DOHH2 (cell line): ENCODE measurements around the gene OR1J2.

Source experiments
- H3F3A ChIP-seq: fragments of 200-600 bp; sonication (generic), shearing (Covaris generic); 2 replicates; pipeline ENCODE4 v1.6.0; 2016; ENCODE audit warnings: antibody characterized with exemption, mild to moderate bottlenecking; ENCODE audit not compliant: control insufficient read depth, insufficient read depth
- H3K27ac ChIP-seq: fragments of 200-600 bp; sonication (generic); 2 replicates; pipeline ENCODE4 v1.5.1; 2014; ENCODE audit warnings: low read depth, mild to moderate bottlenecking, low read length, moderate library complexity
- H3K27me3 ChIP-seq: fragments of 200-600 bp; sonication (generic); 2 replicates; pipeline ENCODE4 v1.6.1; 2014; ENCODE audit warnings: mild to moderate bottlenecking, low read length, mixed read lengths; ENCODE audit not compliant: control insufficient read depth
- H3K36me3 ChIP-seq: fragments of 200-600 bp; sonication (generic); 2 replicates; pipeline ENCODE4 v1.6.1; 2014; ENCODE audit warnings: mild to moderate bottlenecking, low read length, moderate library complexity, mixed read lengths; ENCODE audit not compliant: control insufficient read depth
- H3K4me1 ChIP-seq: fragments of 200-600 bp; sonication (generic); 2 replicates; pipeline ENCODE4 v1.6.1; 2014; ENCODE audit warnings: mild to moderate bottlenecking, low read length, mixed read lengths; ENCODE audit not compliant: control insufficient read depth
- H3K4me2 ChIP-seq: fragments of 200-600 bp; sonication (generic); 2 replicates; pipeline ENCODE4 v1.6.0; 2014; ENCODE audit warnings: mild to moderate bottlenecking, low read length, moderate library complexity
- H3K4me3 ChIP-seq: fragments of 200-600 bp; sonication (generic); 2 replicates; pipeline ENCODE4 v1.5.1; 2014; ENCODE audit warnings: mild to moderate bottlenecking, low read length, mixed read lengths
- H3K79me2 ChIP-seq: fragments of 200-600 bp; sonication (generic); 2 replicates; pipeline ENCODE4 v1.6.1; 2014; ENCODE audit warnings: mild to moderate bottlenecking, low read length, mixed read lengths; ENCODE audit not compliant: control insufficient read depth
- H3K9me2 ChIP-seq: fragments of 200-600 bp; sonication (generic); replicated peaks from 2 replicates; pipeline ENCODE4 v1.6.1; 2014; ENCODE audit warnings: mild to moderate bottlenecking, low read length, mixed read lengths; ENCODE audit not compliant: control insufficient read depth
- H3K9me3 ChIP-seq: fragments of 200-600 bp; sonication (generic); 2 replicates; pipeline ENCODE4 v1.6.1; 2014; ENCODE audit warnings: antibody characterized with exemption, low read length, mixed read lengths; ENCODE audit not compliant: control insufficient read depth, insufficient read depth
- H4K20me1 ChIP-seq: fragments of 200-600 bp; sonication (generic); 2 replicates; pipeline ENCODE4 v1.6.0; 2014; ENCODE audit warnings: low read depth, mild to moderate bottlenecking, antibody characterized with exemption, low read length, moderate library complexity; ENCODE audit not compliant: control insufficient read depth, insufficient read depth
- EZH2phosphoT487 ChIP-seq: fragments of 200-600 bp; sonication (generic); IDR thresholded peaks from 2 replicates; pipeline ENCODE4 v1.6.1; 2017; ENCODE audit warnings: borderline replicate concordance, mild to moderate bottlenecking, antibody characterized with exemption, low read length, moderate library complexity, mixed read lengths
- TF ChIP-seq, protein P1 (sequence below): fragments of 200-600 bp; sonication (generic); IDR thresholded peaks from one replicate; pipeline ENCODE4 v1.5.1; 2014; ENCODE audit warnings: antibody characterized with exemption, mild to moderate bottlenecking, low read depth, low read length; ENCODE audit not compliant: poor library complexity, severe bottlenecking

Gene OR1J2

DNA sequence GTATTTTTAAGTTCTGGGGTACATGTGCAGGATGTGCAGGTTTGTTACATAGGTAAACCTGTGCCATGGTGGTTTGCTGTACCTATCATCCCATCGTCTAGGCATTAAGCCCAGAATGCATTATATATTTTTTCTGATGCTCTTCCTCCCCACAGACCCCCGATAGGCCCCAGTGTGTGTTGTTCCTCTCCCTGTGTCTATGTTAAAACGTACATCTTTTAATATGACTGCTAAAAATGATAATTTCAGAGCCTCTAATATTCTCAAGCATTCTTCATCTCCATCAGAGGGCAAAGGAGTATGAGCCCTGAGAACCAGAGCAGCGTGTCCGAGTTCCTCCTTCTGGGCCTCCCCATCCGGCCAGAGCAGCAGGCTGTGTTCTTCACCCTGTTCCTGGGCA is at the start of gene OR1J2:
Gene OR1J2 (plus strand): TSS at position 301 of the 400 bp plus-strand sequence. CDS start 0 bp downstream, at position 301.
- Histone ChIP-seq H3K4me2 (no peak within 1 kb of the TSS), H3K36me3 (no peaks in the 10 kb centered on the region), H3K9me3 (no peaks in the 10 kb centered on the region), H3K4me3 (no peak within 1 kb of the TSS), H4K20me1 (no peaks in the 10 kb centered on the region), H3K4me1 (no peaks in the 10 kb centered on the region), H3K27me3 (peaks cover 17% of the 10 kb centered on the region; the same call in 1 of the 2 replicates), H3K27ac (no peak within 1 kb of the TSS), H3F3A (no peaks in the 10 kb centered on the region), H3K9me2 (no peaks in the 10 kb centered on the region), H3K79me2 (no peaks in the 10 kb centered on the region)
- no peak for TF ChIP-seq EZH2phosphoT487
- TF ChIP-seq, protein P1, sequence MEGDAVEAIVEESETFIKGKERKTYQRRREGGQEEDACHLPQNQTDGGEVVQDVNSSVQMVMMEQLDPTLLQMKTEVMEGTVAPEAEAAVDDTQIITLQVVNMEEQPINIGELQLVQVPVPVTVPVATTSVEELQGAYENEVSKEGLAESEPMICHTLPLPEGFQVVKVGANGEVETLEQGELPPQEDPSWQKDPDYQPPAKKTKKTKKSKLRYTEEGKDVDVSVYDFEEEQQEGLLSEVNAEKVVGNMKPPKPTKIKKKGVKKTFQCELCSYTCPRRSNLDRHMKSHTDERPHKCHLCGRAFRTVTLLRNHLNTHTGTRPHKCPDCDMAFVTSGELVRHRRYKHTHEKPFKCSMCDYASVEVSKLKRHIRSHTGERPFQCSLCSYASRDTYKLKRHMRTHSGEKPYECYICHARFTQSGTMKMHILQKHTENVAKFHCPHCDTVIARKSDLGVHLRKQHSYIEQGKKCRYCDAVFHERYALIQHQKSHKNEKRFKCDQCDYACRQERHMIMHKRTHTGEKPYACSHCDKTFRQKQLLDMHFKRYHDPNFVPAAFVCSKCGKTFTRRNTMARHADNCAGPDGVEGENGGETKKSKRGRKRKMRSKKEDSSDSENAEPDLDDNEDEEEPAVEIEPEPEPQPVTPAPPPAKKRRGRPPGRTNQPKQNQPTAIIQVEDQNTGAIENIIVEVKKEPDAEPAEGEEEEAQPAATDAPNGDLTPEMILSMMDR = no peak

DNA sequence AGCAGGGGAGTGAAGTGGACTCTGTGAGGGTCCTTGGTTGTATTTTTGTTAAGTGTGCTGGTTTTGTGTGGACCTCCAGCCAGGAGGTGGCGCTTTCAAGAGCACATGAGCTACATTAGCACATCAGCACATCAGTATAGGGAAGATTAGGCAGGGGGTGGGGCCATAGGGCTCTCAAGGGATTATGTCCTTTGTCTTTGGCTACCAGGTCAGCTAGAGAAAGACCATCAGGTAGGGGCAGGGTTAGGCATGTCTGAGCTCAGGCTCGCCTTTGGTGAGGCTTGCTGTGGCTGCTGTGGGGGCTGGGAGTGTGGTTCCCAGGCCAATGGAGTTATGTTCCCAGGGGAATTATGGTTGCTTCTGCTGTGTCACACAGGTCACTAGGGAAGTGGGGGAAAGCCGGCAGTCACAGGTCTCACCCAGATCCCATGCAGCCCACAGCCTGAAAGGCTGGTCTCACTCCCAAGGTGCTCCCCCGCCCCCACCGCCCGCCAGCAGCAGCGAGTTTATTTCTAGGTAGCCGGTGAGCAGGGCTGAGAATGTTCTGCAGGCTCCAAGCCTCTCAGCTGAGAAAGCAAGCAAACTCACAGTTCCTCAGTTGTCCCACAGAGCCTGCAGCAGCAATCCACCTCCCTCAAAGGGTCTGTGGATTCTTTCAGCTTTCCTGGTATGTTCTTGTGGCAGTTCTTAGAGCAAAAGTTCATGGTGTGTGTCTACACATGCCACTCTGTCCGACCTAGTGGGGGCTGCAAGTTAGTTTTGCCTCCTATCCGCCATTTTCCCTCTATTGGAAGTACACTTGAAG is 46.6 kb upstream of the OR1J2 start:
- Histone ChIP-seq H3K27me3 (peaks cover 28% of the 10 kb centered on the region), H3K4me1 (peaks cover 11% of the 10 kb centered on the region; the same call in 1 of the 2 replicates), H4K20me1 (no peaks in the 10 kb centered on the region), H3K27ac (no peak overlapping the region), H3K4me2 (peak overlapping the region; percentile 60), H3K36me3 (no peaks in the 10 kb centered on the region), H3K79me2 (no peaks in the 10 kb centered on the region), H3K9me2 (no peaks in the 10 kb centered on the region), H3F3A (no peaks in the 10 kb centered on the region), H3K4me3 (peak overlapping the region; percentile 57), H3K9me3 (no peaks in the 10 kb centered on the region; the same call in 1 of the 2 replicates)
- TF ChIP-seq EZH2phosphoT487 = no peak
- TF ChIP-seq, protein P1 = peak; percentile 65

DNA sequence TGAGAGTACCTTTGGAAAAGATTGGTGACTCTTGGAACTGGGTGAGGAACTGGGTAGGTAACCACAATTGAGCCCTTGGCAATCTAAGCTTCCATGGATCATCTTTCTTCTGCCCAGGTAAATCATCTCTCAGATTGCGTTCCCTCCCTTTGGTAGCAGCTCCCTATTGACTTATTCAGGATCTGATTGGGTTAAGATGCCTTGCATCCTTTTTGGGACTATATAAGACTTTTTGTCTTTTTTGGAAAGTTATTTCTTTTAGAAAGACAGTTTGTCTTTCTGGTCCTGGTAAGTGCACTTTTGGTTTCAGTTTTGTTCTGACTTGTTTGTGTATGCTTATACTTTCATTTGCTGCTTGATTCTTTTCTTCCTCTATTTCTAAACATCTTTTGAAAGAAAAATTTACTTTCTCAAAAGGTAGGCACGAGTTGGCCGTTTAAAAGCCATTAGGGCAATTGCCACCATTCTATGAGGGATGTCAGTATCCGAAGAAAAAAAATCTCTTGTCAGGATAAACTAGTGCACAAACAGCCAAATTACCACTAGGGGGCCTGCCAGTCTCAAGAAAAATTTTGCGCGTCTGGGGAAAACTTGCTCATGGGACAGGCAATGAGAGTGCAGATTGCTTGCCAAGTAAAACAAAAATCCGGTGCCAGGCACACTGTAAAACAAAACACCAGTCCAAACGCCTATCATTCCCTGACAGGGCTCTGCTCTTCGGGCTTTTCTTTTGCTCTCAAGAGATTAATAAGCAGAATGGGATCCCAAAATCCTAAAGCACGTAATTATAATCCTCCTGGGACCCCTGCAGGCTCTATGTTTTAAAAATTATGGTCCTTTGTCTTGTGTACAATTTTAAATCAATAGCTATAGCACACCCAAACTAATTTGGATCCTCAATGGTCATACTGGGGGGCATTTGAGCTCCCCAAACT is 45.7 kb upstream of the OR1J2 start:
- Histone ChIP-seq H3K9me2 (no peaks in the 10 kb centered on the region), H3K27ac (no peak overlapping the region), H3K4me3 (peak overlapping the region; percentile 57), H3F3A (no peaks in the 10 kb centered on the region), H3K36me3 (no peaks in the 10 kb centered on the region), H3K4me1 (peaks cover 11% of the 10 kb centered on the region; the same call in 1 of the 2 replicates), H3K79me2 (no peaks in the 10 kb centered on the region), H3K27me3 (peaks cover 28% of the 10 kb centered on the region), H3K9me3 (no peaks in the 10 kb centered on the region; the same call in 1 of the 2 replicates), H4K20me1 (no peaks in the 10 kb centered on the region), H3K4me2 (peak overlapping the region; percentile 60)
- TF ChIP-seq, protein P1 = peak; percentile 85
- no peak for TF ChIP-seq EZH2phosphoT487
